GM23248 (cell line): Measurements from ENCODE around the gene SLC15A3.

Source experiments
- EZH2 ChIP-seq: fragments of 200-600 bp; sonication (generic); IDR thresholded peaks from 2 replicates; pipeline ENCODE4 v1.6.1; 2018; ENCODE audit warnings: antibody characterized with exemption, mild to moderate bottlenecking; ENCODE audit not compliant: insufficient read depth, poor library complexity, severe bottlenecking
- EZH2phosphoT487 ChIP-seq: fragments of 200-600 bp; sonication (generic); IDR thresholded peaks from 2 replicates; pipeline ENCODE4 v1.6.1; 2018; ENCODE audit warnings: antibody characterized with exemption, moderate library complexity, mild to moderate bottlenecking, low read depth; ENCODE audit not compliant: insufficient read depth

GRCh38 chr11:60959431-60959830, 7.5 kb upstream of the SLC15A3 start:
- no peak for TF ChIP-seq EZH2
- TF ChIP-seq EZH2phosphoT487: no peak
